GM18498 (cell line): ENCODE results near the gene C15orf40.
"Not testable (repeated sequence)": the region's sequence is repeated elsewhere in the genome, so short reads cannot be mapped to it uniquely, and the experiment has no call there.

Experiments
- ATAC-seq: cut with Tn5 transposase; IDR thresholded peaks from one replicate; pipeline ENCODE4 v1.9.1; 2021; ENCODE audit warnings: mild to moderate bottlenecking, moderate library complexity; ENCODE audit not compliant: unreplicated experiment

Gene C15orf40

DNA sequence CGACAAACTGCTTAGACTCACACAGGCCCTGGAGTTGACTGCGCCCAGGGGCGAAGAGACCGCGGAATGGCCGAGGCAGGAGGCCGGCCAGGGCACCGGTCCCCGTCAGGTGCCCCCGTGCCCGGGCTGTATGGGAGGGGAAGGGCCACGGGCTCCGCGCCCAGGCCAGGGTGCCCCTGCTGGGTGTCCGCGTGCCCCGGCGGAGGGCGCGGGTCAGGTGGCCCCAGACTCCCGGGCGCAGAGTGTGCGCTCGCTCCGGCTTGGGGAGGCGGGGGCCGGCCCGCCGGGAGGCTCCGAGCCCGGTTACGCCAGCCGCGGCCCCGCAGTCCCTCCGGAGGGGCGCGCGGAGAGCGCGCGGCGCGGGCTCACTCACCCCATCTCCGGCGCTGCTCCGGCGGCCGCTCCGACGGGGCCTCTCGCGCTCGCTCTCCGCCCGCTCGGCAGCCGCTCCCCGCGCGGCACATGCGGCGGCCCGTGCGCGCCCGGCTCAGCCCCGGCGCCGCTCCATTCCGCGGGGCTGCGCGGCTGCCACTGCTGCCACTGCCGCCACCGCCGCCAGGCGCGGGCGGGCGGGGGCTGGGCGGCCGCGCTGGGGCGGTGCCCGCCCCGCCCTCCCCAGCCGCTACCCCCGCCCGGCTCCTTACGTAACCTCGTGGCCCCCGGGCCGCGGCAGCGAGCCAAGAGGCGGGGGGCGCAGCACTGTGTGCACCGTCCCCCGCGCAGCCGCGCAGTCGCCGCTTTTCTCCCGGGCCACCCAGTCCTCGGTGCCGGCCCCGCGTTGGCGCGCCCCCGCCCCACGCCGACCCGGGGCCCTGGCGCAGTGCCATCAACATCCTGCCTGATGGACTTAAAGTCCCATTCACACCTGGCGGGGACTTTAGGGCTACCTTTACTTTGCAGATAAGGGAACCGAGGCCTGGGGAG, 59.0 kb downstream of the C15orf40 start, which contains the start of gene HOMER2:
Gene HOMER2, minus strand, starts transcription at position 563 of the 924 bp plus-strand sequence. Its CDS starts 185 bp downstream, at position 378.
- peak; percentile 52 for ATAC-seq

DNA sequence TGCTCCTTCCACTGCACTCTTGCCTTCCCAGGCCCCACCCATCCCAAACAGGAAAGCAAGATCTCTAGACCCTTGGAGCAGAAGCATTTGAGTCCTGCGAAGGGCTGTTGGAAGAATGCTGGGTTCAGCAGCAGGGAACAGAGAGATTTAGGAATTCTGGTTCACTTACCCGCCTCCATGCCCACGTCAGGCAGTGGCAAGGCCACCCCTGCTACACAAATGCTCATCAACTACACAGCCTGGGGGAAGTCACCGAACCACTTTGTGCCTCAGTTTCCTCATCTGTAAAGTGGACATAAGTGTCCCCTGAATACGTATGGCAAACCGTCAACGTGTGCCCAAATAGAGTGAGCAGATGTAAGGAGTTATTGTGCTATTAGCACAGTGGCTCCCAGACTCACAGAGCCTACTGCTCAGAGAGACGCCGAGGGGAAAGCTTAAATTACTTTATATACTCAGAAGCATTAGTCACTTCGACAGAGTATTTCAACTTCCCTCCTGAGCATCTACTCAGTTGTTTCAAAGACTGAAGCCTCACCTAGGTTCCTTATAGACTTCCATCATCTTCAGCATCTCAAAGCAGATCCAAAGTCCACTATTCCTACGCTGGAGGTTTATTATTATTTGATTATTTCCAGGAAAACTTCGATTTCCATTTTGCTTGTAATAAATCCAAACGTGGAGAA, 59.8 kb downstream of the C15orf40 start:
- ATAC-seq = no peak

DNA sequence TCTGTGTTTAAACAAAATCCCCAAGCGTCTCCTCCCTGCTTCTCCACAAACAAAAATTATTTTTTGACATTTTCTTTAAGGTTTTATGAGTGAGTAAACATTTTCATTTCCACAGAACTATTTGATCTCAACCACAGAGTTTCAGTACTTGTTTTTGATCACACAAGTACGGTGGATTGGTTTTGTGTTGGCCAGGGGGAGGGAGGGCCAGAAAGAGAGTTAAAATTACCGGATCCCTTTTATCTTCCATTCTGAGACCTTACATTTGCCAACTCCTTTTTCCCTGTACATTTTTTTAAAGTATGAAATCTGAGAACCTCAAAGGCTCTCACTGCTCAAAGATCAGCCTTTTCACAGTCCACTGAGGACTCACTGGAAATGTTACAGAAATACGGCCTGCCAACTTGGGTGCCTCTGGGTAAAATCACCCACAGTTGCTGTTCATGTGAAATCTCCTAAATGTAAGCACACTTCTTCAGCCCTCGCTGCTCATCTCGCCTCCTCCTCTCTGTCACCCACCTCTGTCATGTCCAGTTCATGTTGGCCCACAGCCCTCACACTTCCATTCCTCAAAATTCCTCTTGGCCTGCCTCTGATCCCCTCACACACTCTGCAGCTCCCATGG, 60.6 kb downstream of the C15orf40 start:
- ATAC-seq = peak; percentile 60

DNA sequence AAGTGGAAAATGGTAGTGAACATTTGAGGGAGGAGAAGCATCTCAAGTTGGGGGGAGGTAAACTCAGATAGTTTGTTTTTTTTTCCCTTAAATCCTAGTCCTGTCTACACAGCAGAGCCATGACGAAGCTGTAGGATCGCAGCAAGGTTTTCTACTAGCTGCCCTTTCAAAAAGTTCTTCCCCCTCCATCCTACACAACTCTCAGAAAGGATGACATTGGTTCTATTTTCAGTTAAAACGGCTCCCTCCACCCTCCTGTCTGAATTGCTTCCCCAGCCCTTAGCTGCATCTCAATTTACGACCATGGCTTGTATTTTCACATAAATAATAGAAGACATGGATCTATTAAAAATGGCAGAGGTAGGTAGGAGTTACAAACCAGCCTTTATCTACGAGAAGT, 61.1 kb downstream of the C15orf40 start:
- peak; percentile 25 for ATAC-seq

DNA sequence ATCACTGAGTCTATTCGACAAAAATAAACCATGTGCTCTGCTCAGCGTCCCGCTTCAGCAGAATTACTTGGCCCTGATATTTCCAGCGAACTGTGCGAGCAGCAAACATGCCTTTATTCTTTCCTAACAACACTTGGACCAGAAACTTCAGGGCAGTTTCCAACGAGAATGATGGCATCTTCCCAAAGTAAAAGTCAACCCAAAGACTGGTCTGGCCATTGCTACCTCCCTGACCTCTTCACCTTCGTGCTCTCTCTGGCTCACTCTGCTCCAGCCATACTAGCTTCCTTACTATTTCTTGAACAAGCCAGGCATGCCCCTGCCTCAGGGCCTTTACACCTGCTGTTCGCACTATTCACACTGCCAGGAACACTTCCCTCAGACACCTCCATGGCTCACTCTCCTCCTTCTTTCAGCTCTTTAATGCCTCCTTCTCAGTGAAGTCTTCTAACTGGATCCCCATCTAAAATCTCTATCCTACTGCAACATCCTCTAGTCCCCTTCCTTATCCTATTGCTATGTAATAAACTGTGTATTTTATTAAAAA, 65.2 kb downstream of the C15orf40 start:
- no peak for ATAC-seq

DNA sequence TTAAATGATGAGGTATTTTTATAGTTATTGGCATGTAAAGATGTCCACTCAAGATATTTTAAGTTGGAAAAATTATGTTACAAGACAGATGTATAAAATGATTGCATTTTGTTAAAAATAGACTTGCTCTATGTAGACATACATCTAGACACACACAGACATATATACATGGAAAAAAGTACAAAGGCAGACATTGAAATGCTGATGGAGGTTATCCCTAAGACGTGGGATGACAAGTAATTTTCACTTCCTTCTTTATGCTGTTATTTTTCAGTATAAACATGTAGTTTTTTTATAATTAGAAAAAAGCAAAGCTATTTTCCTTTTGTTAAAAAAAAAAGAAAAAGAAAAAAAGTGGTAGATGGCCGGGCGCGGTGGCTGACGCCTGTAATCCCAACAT, 66.1 kb downstream of the C15orf40 start:
- no peak for ATAC-seq

DNA sequence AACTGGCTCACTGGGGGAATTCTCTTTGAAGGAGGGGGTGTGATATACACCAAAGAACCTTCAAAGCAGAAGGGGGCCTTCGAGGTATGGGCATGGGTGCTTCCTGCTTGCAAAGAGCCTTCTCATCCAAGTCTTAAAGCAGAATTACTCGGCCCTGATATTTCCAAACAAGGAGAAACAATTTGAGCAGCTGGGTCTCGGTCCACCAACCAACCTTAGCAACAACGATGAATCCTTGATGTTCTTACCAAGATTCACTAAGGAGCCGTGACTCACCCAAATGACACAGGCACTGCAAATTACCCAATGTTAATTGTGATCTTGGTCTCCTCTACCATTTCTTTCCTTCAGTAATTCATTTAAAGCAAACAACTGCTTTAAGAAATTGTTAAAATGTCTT, 66.6 kb downstream of the C15orf40 start:
- ATAC-seq = no peak

DNA sequence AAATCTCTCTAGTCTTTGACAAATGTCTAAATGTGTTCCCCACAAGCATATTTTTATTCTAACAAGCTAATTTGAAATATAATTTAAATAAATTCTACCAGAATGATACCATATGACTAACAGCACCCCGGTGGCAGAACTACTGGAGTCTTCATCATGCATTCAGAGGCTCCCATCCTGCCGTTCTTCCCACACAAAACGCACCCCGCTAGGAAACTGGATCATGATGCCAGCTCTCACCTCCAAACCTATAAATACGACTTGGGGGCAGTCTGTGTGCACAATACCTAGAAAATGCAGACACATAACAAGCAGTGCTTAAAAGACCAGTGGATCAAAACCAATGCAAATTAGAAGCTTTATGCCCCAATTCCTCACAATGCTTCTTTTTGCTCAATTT, 67.4 kb downstream of the C15orf40 start:
- ATAC-seq = no peak

DNA sequence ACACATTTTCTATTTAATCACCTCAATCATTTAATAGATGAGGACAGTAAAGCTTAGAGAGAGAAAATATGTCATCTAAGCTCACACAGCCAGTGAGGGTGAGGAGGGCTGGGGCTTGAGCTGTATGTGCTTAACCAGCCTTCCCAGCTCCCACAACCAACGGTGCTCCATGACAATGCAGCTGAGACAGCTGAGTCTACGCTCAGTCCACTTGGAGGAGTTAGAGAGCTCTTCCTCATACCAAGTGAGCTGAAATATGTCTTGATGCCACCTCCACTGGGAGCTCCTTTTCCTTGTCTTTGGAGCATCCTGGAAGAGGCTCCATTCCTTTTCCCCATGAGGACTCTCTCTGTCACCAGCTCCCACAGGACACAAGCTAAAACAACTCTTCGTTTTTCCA, 68.3 kb downstream of the C15orf40 start:
- ATAC-seq = no peak

DNA sequence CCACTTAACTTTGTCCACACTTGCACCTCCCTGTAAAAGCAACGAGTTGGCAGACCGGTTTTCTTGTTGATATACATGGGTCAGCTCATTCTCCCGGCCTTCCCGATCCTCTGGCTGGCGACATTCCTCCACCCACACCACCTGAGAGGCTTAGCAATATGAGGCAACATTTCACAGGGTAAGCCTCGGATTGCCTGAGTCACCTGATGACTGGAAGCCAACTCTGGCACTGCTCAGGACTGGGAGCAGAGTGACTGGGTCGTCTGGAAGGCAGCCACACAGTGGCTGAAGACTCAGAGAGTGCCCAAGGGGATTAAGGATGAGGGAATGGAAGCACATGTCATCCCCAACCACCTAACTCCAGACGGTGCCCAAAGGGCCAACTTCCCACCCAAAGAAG, 68.7 kb downstream of the C15orf40 start:
- no peak for ATAC-seq

DNA sequence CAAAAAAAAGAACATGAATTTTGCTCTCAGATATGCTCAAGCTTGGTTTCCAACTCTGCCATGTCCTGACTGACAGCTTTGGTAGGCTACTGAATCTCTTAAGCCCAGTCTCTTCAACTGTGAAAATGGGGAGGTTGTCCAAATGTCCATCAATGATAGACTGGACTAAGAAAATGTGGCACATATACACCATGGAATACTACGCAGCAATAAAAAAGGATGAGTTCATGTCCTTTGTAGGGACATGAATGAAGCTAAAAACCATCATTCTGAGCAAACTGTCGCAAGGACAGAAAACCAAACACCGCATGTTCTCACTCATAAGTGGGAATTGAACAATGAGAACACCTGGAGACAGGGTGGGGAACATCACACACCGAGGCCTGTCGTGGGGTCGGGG, 71.8 kb downstream of the C15orf40 start:
- not testable (repeated sequence) for ATAC-seq
